ENCODE data around the gene SLC43A2.

Gene SLC43A2

DNA sequence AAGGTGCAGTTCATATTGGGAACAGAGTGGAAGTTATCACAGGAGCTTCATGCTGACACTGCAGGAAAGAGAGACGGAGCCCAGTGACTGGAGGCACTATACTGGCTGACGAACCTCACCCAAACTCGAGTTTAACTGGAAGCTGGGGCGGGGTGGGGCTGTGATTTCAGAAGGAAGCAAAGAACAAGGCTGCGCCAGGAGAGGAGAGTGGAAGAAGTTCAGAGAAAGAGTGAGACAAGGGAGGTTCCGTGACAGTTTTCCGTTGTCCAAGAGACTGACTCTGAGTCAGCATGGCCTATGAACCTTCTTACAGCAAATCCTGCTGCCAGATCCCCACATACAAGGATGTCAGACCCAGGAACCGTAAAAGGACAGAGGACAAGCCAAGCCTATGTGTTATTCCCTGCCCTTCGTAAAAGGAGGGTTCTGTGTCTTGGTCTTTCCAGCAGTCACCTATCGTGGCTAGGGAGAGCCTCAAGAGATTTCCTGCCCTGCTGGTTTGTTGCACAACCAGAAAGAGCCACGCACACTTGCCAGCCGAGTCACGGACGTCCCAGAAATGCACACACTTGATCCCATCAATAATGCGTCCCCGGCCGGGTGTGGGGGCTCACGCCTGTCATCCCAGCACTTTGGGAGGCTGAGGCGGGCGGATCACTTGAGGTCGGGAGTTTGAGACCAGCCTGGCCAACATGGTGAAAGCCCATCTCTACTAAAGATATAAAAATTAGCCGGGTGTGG, 71.1 kb downstream of the SLC43A2 start:
- H3K27me3 ChIP-seq (ENCODE audit: control insufficient read depth in 2 of 2, insufficient read depth in 2 of 2, low read length in 2 of 2), result no peaks in the 10 kb centered on the region
- H3K4me1 ChIP-seq (ENCODE audit: control insufficient read depth in 2 of 2, insufficient read depth in 2 of 2, low read length in 2 of 2), result peaks cover 27 to 42% of the 10 kb centered on the region in 2 donors
- H3K9me3 ChIP-seq (ENCODE audit: control insufficient read depth in 2 of 2, low read length in 2 of 2), result no peaks in the 10 kb centered on the region
- H3K36me3 ChIP-seq (ENCODE audit: control insufficient read depth in 2 of 2, insufficient read depth in 2 of 2, low read length in 2 of 2), result peaks cover 11% of the 10 kb centered on the region in 2 donors
- peak overlapping the region; percentile 23 to 59 for H3K27ac ChIP-seq (ENCODE audit: low read depth in 2 of 2, low read length in 2 of 2)
- no peak overlapping the region for H3K4me3 ChIP-seq (ENCODE audit: low read length in 2 of 2)
- H3K9ac ChIP-seq (ENCODE audit: low read depth in 1 of 2, low read length in 2 of 2), result no peak overlapping the region

DNA sequence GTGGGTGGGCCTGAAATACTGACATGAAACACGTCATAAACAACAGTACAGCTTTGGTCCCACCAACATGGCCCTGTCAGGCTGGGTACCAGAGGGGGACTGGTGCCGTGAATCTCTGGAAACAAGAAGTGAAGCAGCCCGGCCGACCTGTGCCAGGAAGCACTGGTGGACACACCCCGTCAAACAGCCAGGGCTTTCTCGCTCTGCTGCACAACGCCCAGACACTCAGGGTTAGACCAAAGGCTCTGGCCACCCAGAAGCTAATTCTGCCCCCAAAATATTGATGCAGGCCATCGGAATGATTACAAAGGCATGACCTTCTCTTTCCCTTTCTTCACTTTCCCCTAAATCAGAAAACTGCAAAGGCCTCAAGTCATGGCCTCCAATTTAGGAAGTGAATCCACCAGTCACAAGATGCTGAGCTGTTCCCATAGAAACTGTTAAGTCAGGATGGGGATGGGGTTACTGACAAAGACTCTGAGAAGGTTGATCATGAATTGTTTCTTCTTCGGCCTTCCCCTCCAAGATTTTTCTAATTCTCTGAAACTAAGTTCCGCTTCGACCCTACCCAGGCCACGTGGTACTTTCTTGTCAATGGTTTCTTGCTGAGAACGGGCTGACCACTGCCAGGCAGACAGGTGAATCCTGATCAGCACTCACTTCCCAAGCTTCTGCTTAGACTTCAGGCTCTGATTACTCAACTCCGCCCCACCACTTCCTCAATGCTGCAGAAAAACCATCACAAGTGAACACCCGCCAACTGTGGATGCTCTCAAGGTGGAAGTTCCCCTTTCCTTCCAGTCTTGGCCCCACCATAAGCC, 72.8 kb downstream of the SLC43A2 start:
- H3K27me3 ChIP-seq (ENCODE audit: control insufficient read depth in 2 of 2, insufficient read depth in 2 of 2, low read length in 2 of 2), result no peaks in the 10 kb centered on the region
- H3K4me1 ChIP-seq (ENCODE audit: control insufficient read depth in 2 of 2, insufficient read depth in 2 of 2, low read length in 2 of 2), result peaks cover 19 to 33% of the 10 kb centered on the region in 2 donors
- no peak overlapping the region for H3K9ac ChIP-seq (ENCODE audit: low read depth in 1 of 2, low read length in 2 of 2)
- no peaks in the 10 kb centered on the region for H3K9me3 ChIP-seq (ENCODE audit: control insufficient read depth in 2 of 2, low read length in 2 of 2)
- H3K27ac ChIP-seq (ENCODE audit: low read depth in 2 of 2, low read length in 2 of 2), result peak overlapping the region in 1 of 2 donors; percentile 38
- peaks cover 22 to 27% of the 10 kb centered on the region in 2 donors for H3K36me3 ChIP-seq (ENCODE audit: control insufficient read depth in 2 of 2, insufficient read depth in 2 of 2, low read length in 2 of 2)
- no peak overlapping the region for H3K4me3 ChIP-seq (ENCODE audit: low read length in 2 of 2)

DNA sequence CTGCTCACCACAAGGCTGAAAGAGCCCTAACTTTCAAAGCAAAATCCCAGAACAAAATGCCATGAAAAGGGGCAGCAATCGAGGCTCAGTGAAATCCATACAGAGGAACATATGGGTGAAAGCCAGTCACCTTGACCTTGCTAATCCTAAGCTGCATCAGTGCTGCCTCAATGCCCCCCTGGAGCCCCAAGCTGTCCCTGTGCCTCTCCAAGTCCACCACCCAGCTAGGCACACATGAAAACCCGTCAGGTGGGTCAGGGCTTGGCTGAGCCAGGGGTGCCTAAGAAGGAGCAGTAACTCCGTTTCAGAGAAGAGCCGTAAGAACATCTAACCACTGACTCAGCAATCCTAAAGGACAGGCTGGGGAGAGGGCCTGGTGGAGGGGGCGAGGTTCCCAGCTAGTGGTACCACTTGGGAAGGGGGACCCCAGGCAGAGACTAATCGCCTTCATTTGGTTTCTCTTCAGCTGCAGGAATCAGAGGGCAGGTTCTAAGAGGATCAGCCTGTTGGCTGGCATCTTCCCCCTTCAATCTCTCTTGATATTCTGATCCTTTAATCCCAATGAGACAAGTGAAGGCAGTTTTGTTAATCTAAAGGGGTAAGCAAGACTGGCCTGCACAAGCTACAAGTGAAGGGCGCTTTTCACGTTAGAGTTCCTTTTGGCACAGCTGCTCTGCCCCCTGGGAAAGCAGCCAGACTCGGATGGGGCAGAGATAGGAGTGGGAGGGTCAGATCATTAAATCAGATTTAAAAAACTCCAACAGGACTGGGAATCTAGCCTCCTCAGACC, 73.7 kb downstream of the SLC43A2 start:
- Histone ChIP-seq H3K9ac (ENCODE audit: low read depth in 1 of 2, low read length in 2 of 2) (no peak overlapping the region), H3K4me3 (ENCODE audit: low read length in 2 of 2) (no peak overlapping the region), H3K27ac (ENCODE audit: low read depth in 2 of 2, low read length in 2 of 2) (peak overlapping the region in 1 of 2 donors; percentile 38), H3K9me3 (ENCODE audit: control insufficient read depth in 2 of 2, low read length in 2 of 2) (no peaks in the 10 kb centered on the region), H3K27me3 (ENCODE audit: control insufficient read depth in 2 of 2, insufficient read depth in 2 of 2, low read length in 2 of 2) (no peaks in the 10 kb centered on the region), H3K36me3 (ENCODE audit: control insufficient read depth in 2 of 2, insufficient read depth in 2 of 2, low read length in 2 of 2) (peaks cover 30 to 36% of the 10 kb centered on the region in 2 donors), H3K4me1 (ENCODE audit: control insufficient read depth in 2 of 2, insufficient read depth in 2 of 2, low read length in 2 of 2) (peaks cover 14 to 24% of the 10 kb centered on the region in 2 donors)

DNA sequence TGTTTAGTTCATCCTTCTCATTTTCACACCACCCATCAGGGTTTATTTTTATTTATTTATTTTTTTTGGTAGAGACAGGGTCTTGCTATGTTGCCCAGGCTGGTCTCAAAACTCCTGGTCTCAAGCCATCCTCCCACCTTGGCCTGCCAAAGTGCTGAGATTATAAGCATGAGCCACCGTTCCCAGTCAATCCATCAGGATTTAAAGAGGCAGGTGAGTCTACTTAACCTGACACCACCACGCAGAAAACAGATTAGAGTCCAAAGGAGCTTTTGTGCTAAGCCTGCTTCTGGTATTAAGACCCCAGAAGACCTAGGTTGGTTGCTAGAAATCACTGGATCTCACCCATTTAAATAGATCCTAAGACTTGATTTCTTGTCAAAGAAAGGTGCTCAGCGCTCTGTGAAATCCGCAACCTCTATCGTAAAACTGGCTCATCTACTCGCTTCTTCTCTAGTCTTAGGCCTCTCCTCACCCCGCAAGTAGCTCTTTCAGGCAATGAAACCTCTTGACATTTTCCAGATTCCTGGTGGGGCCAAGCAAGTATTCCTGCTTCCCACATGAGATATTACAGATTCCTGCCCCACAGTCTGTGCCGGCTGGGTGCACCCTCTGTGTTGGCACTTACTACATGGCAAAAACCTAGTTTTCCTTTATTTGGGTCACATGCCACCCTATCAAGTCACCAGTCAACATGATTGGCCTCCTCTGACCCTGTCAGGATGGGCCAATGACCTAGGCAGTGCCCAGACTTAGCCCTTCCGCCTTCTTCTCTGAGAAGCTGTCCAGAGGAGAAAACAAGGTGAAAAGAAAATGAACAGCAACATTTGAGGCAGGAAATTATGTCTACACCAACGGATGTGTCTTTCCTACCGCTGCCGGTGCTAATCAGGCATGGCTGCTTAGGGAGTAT, 75.0 kb downstream of the SLC43A2 start:
- Histone ChIP-seq H3K27me3 (ENCODE audit: control insufficient read depth in 2 of 2, insufficient read depth in 2 of 2, low read length in 2 of 2) (no peaks in the 10 kb centered on the region), H3K36me3 (ENCODE audit: control insufficient read depth in 2 of 2, insufficient read depth in 2 of 2, low read length in 2 of 2) (peaks cover 33 to 39% of the 10 kb centered on the region in 2 donors), H3K9ac (ENCODE audit: low read depth in 1 of 2, low read length in 2 of 2) (no peak overlapping the region), H3K9me3 (ENCODE audit: control insufficient read depth in 2 of 2, low read length in 2 of 2) (no peaks in the 10 kb centered on the region), H3K27ac (ENCODE audit: low read depth in 2 of 2, low read length in 2 of 2) (no peak overlapping the region), H3K4me1 (ENCODE audit: control insufficient read depth in 2 of 2, insufficient read depth in 2 of 2, low read length in 2 of 2) (peaks cover 9 to 14% of the 10 kb centered on the region in 2 donors), H3K4me3 (ENCODE audit: low read length in 2 of 2) (no peak overlapping the region)

DNA sequence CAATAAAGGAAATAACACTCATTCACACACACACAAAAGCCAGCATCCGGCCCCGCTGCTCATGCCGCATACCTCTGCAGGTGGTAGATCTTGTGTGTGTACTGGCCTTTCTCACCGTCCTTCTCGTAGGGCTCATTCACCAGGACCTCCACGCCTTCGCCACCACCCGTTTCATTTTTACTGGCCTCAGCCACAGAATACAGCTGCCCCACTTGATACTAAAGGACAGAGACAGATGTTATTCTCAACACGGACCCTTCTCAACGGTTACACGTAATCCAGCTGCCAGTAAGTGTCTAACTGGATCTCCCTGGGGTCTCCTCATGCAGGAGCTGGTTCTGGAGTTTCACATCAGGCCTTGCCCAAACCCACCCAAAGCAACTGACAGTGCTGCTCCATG, 75.7 kb downstream of the SLC43A2 start:
- H3K27ac ChIP-seq (ENCODE audit: low read depth in 2 of 2, low read length in 2 of 2), result no peak overlapping the region
- no peaks in the 10 kb centered on the region for H3K9me3 ChIP-seq (ENCODE audit: control insufficient read depth in 2 of 2, low read length in 2 of 2)
- H3K27me3 ChIP-seq (ENCODE audit: control insufficient read depth in 2 of 2, insufficient read depth in 2 of 2, low read length in 2 of 2), result no peaks in the 10 kb centered on the region
- peaks cover 9 to 14% of the 10 kb centered on the region in 2 donors for H3K4me1 ChIP-seq (ENCODE audit: control insufficient read depth in 2 of 2, insufficient read depth in 2 of 2, low read length in 2 of 2)
- no peak overlapping the region for H3K9ac ChIP-seq (ENCODE audit: low read depth in 1 of 2, low read length in 2 of 2)
- no peak overlapping the region for H3K4me3 ChIP-seq (ENCODE audit: low read length in 2 of 2)
- peaks cover 35 to 44% of the 10 kb centered on the region in 2 donors for H3K36me3 ChIP-seq (ENCODE audit: control insufficient read depth in 2 of 2, insufficient read depth in 2 of 2, low read length in 2 of 2)

DNA sequence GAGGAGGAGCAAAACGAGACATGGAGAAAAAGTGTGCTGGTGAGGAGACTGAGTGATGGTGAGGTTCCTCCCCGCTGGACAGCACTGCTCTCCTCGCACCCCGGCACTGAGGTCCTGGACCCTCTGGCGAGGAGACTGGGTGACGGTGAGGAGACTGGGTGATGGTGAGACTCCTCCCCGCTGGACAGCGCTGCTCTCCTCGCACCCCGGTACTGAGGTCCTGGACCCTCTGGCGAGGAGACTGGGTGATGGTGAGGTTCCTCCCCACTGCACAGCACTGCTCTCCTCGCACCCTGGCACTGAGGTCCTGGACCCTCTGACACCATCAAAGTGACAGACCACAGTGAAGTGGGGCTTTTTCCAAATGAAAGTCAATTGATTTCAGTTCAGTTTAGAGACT, 76.9 kb downstream of the SLC43A2 start:
- Histone ChIP-seq H3K36me3 (ENCODE audit: control insufficient read depth in 2 of 2, insufficient read depth in 2 of 2, low read length in 2 of 2) (peaks cover 35 to 47% of the 10 kb centered on the region in 2 donors), H3K4me3 (ENCODE audit: low read length in 2 of 2) (no peak overlapping the region), H3K27me3 (ENCODE audit: control insufficient read depth in 2 of 2, insufficient read depth in 2 of 2, low read length in 2 of 2) (no peaks in the 10 kb centered on the region), H3K4me1 (ENCODE audit: control insufficient read depth in 2 of 2, insufficient read depth in 2 of 2, low read length in 2 of 2) (peaks cover 9 to 11% of the 10 kb centered on the region in 2 donors), H3K9me3 (ENCODE audit: control insufficient read depth in 2 of 2, low read length in 2 of 2) (no peaks in the 10 kb centered on the region), H3K27ac (ENCODE audit: low read depth in 2 of 2, low read length in 2 of 2) (no peak overlapping the region), H3K9ac (ENCODE audit: low read depth in 1 of 2, low read length in 2 of 2) (no peak overlapping the region)

DNA sequence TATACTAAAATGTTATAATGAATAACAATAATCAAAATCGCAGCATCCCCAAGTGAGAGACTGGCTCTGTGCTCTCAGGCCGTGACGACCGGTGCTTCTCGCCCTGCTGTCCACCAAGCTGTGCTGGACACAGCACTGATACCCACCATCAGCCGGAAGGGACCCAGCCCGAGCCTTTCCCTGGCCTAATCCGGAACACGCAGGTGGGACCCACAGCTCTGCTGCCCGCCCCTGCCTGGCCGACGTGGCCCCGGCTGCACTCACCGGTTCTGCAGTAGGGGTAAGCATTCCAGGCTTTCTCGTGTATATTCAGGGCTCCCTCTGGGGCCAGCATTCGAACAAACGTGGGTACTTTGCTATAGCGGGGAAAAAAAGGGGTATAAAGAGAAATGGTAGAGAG, 80.6 kb downstream of the SLC43A2 start:
- H3K36me3 ChIP-seq (ENCODE audit: control insufficient read depth in 2 of 2, insufficient read depth in 2 of 2, low read length in 2 of 2), result peaks cover 37 to 50% of the 10 kb centered on the region in 2 donors
- H3K27me3 ChIP-seq (ENCODE audit: control insufficient read depth in 2 of 2, insufficient read depth in 2 of 2, low read length in 2 of 2), result no peaks in the 10 kb centered on the region
- no peak overlapping the region for H3K9ac ChIP-seq (ENCODE audit: low read depth in 1 of 2, low read length in 2 of 2)
- peaks cover 2 to 3% of the 10 kb centered on the region in 2 donors for H3K4me1 ChIP-seq (ENCODE audit: control insufficient read depth in 2 of 2, insufficient read depth in 2 of 2, low read length in 2 of 2)
- H3K9me3 ChIP-seq (ENCODE audit: control insufficient read depth in 2 of 2, low read length in 2 of 2), result no peaks in the 10 kb centered on the region
- no peak overlapping the region for H3K4me3 ChIP-seq (ENCODE audit: low read length in 2 of 2)
- no peak overlapping the region for H3K27ac ChIP-seq (ENCODE audit: low read depth in 2 of 2, low read length in 2 of 2)

DNA sequence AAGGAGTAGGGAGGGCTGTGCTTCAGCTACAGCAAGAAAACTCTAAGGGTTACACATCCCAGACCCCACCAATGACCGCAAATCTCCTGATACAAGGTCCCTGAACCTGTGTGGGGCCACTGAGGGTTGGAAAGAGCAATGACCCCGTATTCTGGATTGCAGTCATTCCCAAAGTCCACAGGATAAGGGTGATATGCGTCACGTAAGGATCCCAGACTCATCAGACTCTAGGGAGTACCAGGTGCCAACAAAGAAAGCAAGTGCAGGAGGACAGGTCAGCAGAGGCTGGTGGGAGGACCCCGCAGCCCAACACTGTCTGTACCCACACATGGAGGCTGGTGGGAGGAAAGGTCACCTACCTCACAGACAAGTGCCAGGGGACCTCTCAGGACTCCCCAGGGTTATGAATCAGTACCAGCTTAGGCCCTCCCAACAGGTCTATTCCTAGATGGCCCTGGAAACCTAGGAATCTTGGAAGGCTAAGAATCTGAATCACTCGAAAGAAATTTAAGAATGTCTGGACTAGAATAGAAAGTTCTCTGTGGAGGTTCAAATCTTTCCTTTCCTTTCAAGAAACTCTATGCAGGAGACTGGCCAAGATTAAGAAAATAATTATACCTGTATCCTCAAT, 82.2 kb downstream of the SLC43A2 start:
- peaks cover 39 to 49% of the 10 kb centered on the region in 2 donors for H3K36me3 ChIP-seq (ENCODE audit: control insufficient read depth in 2 of 2, insufficient read depth in 2 of 2, low read length in 2 of 2)
- H3K4me3 ChIP-seq (ENCODE audit: low read length in 2 of 2), result no peak overlapping the region
- no peaks in the 10 kb centered on the region for H3K9me3 ChIP-seq (ENCODE audit: control insufficient read depth in 2 of 2, low read length in 2 of 2)
- H3K9ac ChIP-seq (ENCODE audit: low read depth in 1 of 2, low read length in 2 of 2), result no peak overlapping the region
- peaks cover 2 to 3% of the 10 kb centered on the region in 2 donors for H3K4me1 ChIP-seq (ENCODE audit: control insufficient read depth in 2 of 2, insufficient read depth in 2 of 2, low read length in 2 of 2)
- H3K27me3 ChIP-seq (ENCODE audit: control insufficient read depth in 2 of 2, insufficient read depth in 2 of 2, low read length in 2 of 2), result no peaks in the 10 kb centered on the region
- no peak overlapping the region for H3K27ac ChIP-seq (ENCODE audit: low read depth in 2 of 2, low read length in 2 of 2)

DNA sequence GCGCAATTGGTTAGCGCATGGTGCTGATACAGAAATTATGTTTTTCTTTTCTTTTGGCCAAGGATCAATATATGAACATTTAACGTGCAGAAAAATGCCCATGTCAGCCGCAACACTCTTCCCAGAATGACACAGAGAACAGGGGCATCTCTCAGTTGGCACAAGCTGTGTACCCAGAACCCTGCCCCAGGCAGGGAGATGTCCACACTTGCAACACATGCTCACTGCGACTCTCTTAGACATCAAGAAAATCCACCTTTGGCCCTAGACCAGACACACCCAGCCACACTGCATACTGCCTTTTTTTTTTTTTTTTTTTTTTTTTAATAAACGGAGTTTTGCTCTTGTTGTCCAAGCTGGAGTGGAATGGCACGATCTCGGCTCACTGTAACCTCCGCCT, 83.0 kb downstream of the SLC43A2 start:
- Histone ChIP-seq H3K9me3 (ENCODE audit: control insufficient read depth in 2 of 2, low read length in 2 of 2) (no peaks in the 10 kb centered on the region), H3K27me3 (ENCODE audit: control insufficient read depth in 2 of 2, insufficient read depth in 2 of 2, low read length in 2 of 2) (no peaks in the 10 kb centered on the region), H3K27ac (ENCODE audit: low read depth in 2 of 2, low read length in 2 of 2) (no peak overlapping the region), H3K36me3 (ENCODE audit: control insufficient read depth in 2 of 2, insufficient read depth in 2 of 2, low read length in 2 of 2) (peaks cover 39 to 49% of the 10 kb centered on the region in 2 donors), H3K9ac (ENCODE audit: low read depth in 1 of 2, low read length in 2 of 2) (no peak overlapping the region), H3K4me1 (ENCODE audit: control insufficient read depth in 2 of 2, insufficient read depth in 2 of 2, low read length in 2 of 2) (peaks cover 2 to 3% of the 10 kb centered on the region in 2 donors), H3K4me3 (ENCODE audit: low read length in 2 of 2) (no peak overlapping the region)
